Heart left ventricle (tissue), 16 donors: ENCODE results near the gene MAN1C1. TPM values are rescaled to one million over a fixed set of nuclear protein-coding genes. Genes with fewer than 3 reads are reported as not detected.

Source experiments
- ATAC-seq, 4 donors: fragments of 200-7000 bp; cut with Tn5 transposase; one replicate each; pipeline ENCODE4 v1.9.1; 2020 to 2022; ENCODE audit warnings: moderate library complexity in 4 of 4, mild to moderate bottlenecking in 3 of 4, moderate number of reproducible peaks in 1 of 4
- DNase-seq, 5 donors: peaks; one replicate each; pipeline ENCODE4 v3.0.0-alpha.2; 2020
- H3K27ac ChIP-seq, 12 donors: fragments of 200-600 bp; sonication (generic) in 4 of 12; one replicate each; pipeline versions ENCODE4 v1.5.0 to v1.8.0; 2016 to 2022; ENCODE audit warnings: mild to moderate bottlenecking in 2 of 12
- H3K27me3 ChIP-seq, 9 donors: fragments of 200-600 bp; sonication (generic) in 2 of 9; one replicate each; pipeline versions ENCODE4 v1.5.1 to v1.8.0; 2016 to 2022; ENCODE audit warnings: mild to moderate bottlenecking in 3 of 9
- H3K36me3 ChIP-seq, 9 donors: fragments of 200-600 bp; sonication (generic) in 2 of 9; one replicate each; pipeline versions ENCODE4 v1.5.0 to v1.8.0; 2018 to 2022; ENCODE audit warnings: mild to moderate bottlenecking in 2 of 9
- H3K4me1 ChIP-seq, 12 donors: fragments of 200-600 bp; sonication (generic) in 4 of 12; one replicate each; pipeline versions ENCODE4 v1.5.0 to v1.8.0; 2016 to 2022; ENCODE audit warnings: mild to moderate bottlenecking in 3 of 12
- H3K4me3 ChIP-seq, 12 donors: fragments of 200-600 bp; sonication (generic) in 4 of 12; one replicate each; pipeline versions ENCODE4 v1.5.0 to v1.8.0; 2017 to 2022; ENCODE audit warnings: mild to moderate bottlenecking in 9 of 12, moderate library complexity in 4 of 12
- H3K9me3 ChIP-seq, 12 donors: fragments of 200-600 bp; sonication (generic) in 4 of 12; one replicate each; pipeline versions ENCODE4 v1.5.0 to v1.8.0; 2016 to 2022; ENCODE audit warnings: mild to moderate bottlenecking in 1 of 12
- POLR2A ChIP-seq, 2 donors: fragments of 450-650 bp; IDR thresholded peaks; one replicate each; pipeline ENCODE4 v1.6.1; 2017; ENCODE audit warnings: antibody characterized with exemption in 2 of 2, mild to moderate bottlenecking in 2 of 2, moderate library complexity in 2 of 2
- WGBS, 4 donors: extraction: QIAGEN DNeasy Blood & Tissue Kit in 2 of 4; methylation state at CpG; one replicate each; pipeline versions ENCODE4 v1.1.5 to v1.1.7; 2013 to 2018; 5-methylcytosine and 5-hydroxymethylcytosine counted together
- intact Hi-C, 10 donors: fragments of 100-400 bp; cut with DNase I; formaldehyde crosslinking; loops; one replicate each; pipeline versions ENCODE4 v1.11.1 to v1.14.2; 2022
- polyA plus RNA-seq, 2 donors: library from polyadenylated mRNA; stranded (reverse); fragments of 200-250 nt; gene quantifications; one replicate each; pipeline ENCODE4 v1.2.3, GENCODE V29; 2013
- total RNA-seq, 9 donors: library from RNA; depleted of rRNA in 2 of 9; stranded (reverse); fragments of >200 nt in 2 of 9; fragmentation: NEBNext Ultra II Directional in 3 of 9; extraction: Animal tissue kit (Norgen Biotek cat#: 25700) in 3 of 9; gene quantifications; one replicate each; pipeline versions ENCODE4 v1.1.0 to v1.2.4, GENCODE V29; 2016 to 2023
- TF ChIP-seq, protein P1 (sequence below), 12 donors: fragments of 200-600 bp; sonication (generic) in 4 of 12; IDR thresholded peaks; one replicate each; pipeline versions ENCODE4 v1.5.0 to v1.8.0; 2018 to 2022; ENCODE audit warnings: antibody characterized with exemption in 12 of 12, mild to moderate bottlenecking in 5 of 12
- donor health status: ischemic (EF 13 %, LVEDD 7.1; RV severe dilation, severe dysfunction).
- donor health status: healthy with polysubstance abuse.
- donor health status: DM: no; HTN: yes; CAD: no.
- donor health status: DM: no; HTN: no; CAD: no.
- donor health status: ischemic (EF 25% LVEDD 6.9; RV normal size, moderate dysfunction).
- donor health status: ischemic (EF 25% LVEDD 5.7; RV mildly dilated, moderate dysfunction).
- donor health status: healthy.
- donor health status: DM: yes; HTN: yes; CAD: no.
- donor health status: ischemic (EF 35%, LVEDD 5.7; RV mildly dilated, moderate dysfunction).
- donor health status: nonischemic (EF 11% LVEDD 7.7; RV severe dilation, severe dysfunction).
- donor health status: DM: yes; HTN: yes; CAD: no.
- donor health status: PGD.
- donor health status: ischemic (EF 29% LVEDD 5.4; RV normal size, mild dysfunction).
- donor health status: nonischemic (EF 23%, LVEDD 6.1; RV moderate dilation, normal function).

MAN1C1 gene
- total and polyA plus RNA-seq, 11 donors = 7.7 to 25.7 (median 14.7) TPM

DNA sequence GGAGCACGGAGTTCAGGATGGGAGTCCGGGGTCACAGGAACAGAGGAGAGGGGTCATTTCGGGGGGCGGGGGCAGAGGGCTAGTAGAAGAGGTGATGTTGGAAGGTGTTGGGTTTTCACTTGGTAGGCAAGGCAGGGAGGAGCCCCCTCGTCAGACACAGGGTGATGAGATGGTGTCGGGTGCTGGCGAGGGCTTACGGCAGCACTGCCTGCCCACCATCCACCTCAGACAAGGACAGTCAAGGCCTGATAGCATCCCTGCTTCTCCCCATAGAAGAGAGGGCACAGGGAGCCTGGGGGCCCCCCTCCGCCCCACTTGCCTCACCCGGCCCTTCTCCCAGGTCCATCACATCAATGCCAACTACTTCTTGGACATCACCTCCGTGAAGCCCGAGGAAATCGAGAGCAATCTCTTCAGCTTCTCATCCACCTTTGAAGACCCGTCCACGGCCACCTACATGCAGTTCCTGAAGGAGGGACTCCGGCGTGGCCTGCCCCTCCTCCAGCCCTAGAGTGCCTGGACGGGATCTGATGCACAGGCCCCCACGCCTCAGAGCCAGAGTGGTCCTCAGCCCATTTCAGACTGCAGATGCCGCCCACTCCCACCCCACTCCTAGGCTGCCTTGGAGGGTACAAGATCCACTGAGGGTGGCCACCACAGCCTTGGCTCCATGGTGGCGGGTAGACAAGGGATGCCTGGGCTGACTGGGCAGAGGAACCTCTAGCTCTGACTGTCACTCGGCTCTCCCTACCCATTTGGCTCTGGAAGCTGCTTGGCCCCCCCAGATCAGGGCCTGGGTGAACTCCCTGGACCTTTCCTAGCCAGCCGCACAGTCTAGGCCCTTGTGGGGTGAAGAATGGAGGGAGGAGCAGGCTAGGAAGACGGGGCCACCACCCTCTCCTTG lies 198.9 kb downstream of the MAN1C1 start:
- Histone ChIP-seq H3K9me3 (no peaks in the 10 kb centered on the region), H3K4me3 (no peak overlapping the region), H3K36me3 (peaks cover 0 to 57% (median 50%) of the 10 kb centered on the region in 9 donors), H3K27me3 (no peaks in the 10 kb centered on the region), H3K4me1 (peaks cover 0 to 31% (median 19%) of the 10 kb centered on the region in 12 donors), H3K27ac (no peak overlapping the region)
- intact Hi-C loops = loop anchor here in 2 of 10 donors (5.0 to 10.0 kb wide), 2 partner anchors 568 to 571 kb away; partner anchors contain the start of gene RSRP1 (in 2 of the 2)
- ATAC-seq = no peak
- no peak for DNase-seq
- TF ChIP-seq, protein P1, sequence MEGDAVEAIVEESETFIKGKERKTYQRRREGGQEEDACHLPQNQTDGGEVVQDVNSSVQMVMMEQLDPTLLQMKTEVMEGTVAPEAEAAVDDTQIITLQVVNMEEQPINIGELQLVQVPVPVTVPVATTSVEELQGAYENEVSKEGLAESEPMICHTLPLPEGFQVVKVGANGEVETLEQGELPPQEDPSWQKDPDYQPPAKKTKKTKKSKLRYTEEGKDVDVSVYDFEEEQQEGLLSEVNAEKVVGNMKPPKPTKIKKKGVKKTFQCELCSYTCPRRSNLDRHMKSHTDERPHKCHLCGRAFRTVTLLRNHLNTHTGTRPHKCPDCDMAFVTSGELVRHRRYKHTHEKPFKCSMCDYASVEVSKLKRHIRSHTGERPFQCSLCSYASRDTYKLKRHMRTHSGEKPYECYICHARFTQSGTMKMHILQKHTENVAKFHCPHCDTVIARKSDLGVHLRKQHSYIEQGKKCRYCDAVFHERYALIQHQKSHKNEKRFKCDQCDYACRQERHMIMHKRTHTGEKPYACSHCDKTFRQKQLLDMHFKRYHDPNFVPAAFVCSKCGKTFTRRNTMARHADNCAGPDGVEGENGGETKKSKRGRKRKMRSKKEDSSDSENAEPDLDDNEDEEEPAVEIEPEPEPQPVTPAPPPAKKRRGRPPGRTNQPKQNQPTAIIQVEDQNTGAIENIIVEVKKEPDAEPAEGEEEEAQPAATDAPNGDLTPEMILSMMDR (IDR thresholded peaks at IDR 0.05) = no peak
- 88 to 89% (median 89%) methylated on average over 24 of the region's 24 CpGs for WGBS, 4 donors

DNA sequence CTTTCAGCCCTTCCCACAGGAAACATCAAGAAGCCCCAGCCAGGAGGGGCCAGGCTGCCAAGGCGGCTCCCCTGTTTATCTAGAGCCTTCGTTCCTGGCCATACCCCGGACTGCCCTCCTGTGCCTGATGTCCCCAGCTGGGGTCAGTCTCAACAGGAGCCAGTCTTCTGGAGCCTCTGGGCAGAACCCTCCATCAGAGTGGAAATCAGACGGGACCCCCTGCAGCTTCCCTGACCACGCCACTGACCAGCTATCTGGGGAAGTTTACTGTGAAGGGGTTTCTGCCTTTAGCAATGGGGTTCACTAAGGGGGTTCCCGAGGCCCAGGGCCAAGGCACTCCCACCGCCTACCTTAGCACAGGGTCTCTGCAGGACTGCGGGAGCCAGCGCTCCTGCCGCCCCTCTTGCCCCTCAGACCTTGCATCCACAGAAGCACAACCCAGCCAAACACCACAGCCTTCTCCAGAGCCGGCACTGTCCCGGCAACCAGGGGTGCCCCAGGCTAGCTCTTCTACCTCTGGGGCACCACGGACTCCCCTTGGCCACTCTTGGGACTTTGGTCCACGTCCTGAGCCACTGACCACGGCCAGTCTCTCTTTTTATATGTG lies 199.6 kb downstream of the MAN1C1 start:
- ATAC-seq (no peak), DNase-seq (no peak)
- intact Hi-C loops = loop anchor here in 2 of 10 donors (5.0 to 10.0 kb wide), 2 partner anchors 569 to 571 kb away; partner anchors contain the start of gene RSRP1 (in 2 of the 2)
- Histone ChIP-seq H3K9me3 (no peaks in the 10 kb centered on the region), H3K27ac (no peak overlapping the region), H3K27me3 (no peaks in the 10 kb centered on the region), H3K36me3 (peaks cover 0 to 52% (median 49%) of the 10 kb centered on the region in 9 donors), H3K4me1 (peaks cover 0 to 31% (median 16%) of the 10 kb centered on the region in 12 donors), H3K4me3 (no peak overlapping the region)
- no peak for TF ChIP-seq POLR2A (IDR thresholded peaks at IDR 0.05)
- TF ChIP-seq, protein P1 (IDR thresholded peaks at IDR 0.05) = no peak
- 82 to 90% (median 86%) methylated on average over 15 of the region's 15 CpGs for WGBS, 4 donors

DNA sequence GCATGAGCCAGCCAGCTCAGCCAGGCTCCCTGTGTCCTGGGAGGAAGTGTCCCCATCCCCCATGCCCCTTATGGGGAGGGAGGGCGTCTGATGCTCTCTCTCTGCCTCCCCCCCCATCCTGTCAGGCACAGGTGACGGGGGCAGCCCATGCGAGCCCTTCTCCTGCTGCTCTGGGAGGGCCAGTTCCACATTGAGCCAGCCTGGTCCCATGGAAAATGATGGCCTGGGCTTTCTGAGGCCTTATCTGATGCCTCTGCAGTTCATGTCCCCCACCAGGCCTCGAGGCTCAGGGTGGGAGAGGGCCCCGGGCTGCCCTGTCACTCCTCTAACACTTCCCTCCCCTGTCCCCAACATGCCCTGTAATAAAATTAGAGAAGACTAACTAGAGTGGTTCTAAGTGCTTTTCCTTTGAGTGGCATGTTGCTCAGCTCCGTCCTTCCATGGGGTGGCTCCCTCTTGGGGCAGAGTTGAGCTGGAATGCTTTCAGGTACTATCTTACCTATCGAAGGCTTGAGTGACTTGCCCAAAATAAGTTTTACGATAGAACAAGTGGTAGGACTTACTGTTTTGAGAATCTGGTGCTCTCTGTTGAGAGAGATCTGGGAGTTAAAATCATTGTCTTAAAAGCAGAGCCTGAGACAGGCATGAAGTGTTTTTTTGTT lies 201.4 kb downstream of the MAN1C1 start:
- 29 to 39% (median 36%) methylated on average over 8 of the region's 8 CpGs for WGBS, 4 donors
- H3K27me3 ChIP-seq = no peaks in the 10 kb centered on the region
- TF ChIP-seq, protein P1 (IDR thresholded peaks at IDR 0.05) = peak in 3 of 12 donors; percentile 10 to 25 (median 17)
- no peak for TF ChIP-seq POLR2A (IDR thresholded peaks at IDR 0.05)
- ATAC-seq (no peak), DNase-seq (no peak)
- H3K4me1 ChIP-seq = peaks cover 0 to 47% (median 29%) of the 10 kb centered on the region in 12 donors
- H3K4me3 ChIP-seq = peak overlapping the region in 1 of 12 donors; percentile 96
- H3K9me3 ChIP-seq = no peaks in the 10 kb centered on the region
- peaks cover 0 to 38% (median 35%) of the 10 kb centered on the region in 9 donors for H3K36me3 ChIP-seq
- intact Hi-C loops = loop anchor here in 2 of 10 donors (5.0 to 10.0 kb wide), 2 partner anchors 571 to 573 kb away; partner anchors contain the start of gene RSRP1 (in 2 of the 2)
- peak overlapping the region in 2 of 12 donors; percentile 44 to 90 for H3K27ac ChIP-seq
